Thyroid gland (tissue), 4 donors: ENCODE results near the gene SAMHD1. TPM values are rescaled to one million over a fixed set of nuclear protein-coding genes. Genes with fewer than 3 reads are reported as not detected.

Experiments used
- DNase-seq, 2 donors: peaks; one replicate each; pipeline ENCODE4 v3.0.0-alpha.2; 2019
- H3K27ac ChIP-seq, 3 donors: fragments of 200-600 bp; sonication (generic); 1 replicate in 2 of 3; 2 replicates in 1 of 3; pipeline ENCODE4 v1.5.1; 2016 to 2019; ENCODE audit warnings: mild to moderate bottlenecking in 1 of 3, moderate library complexity in 1 of 3
- H3K27me3 ChIP-seq: fragments of 200-600 bp; sonication (generic); one replicate; pipeline ENCODE4 v1.5.1; 2019
- H3K36me3 ChIP-seq, 2 donors: fragments of 200-600 bp; sonication (generic); one replicate each; pipeline ENCODE4 v1.5.1; 2016 to 2019
- H3K4me1 ChIP-seq, 2 donors: fragments of 200-600 bp; sonication (generic); one replicate each; pipeline ENCODE4 v1.5.1; 2017 to 2019
- H3K4me3 ChIP-seq, 3 donors: fragments of 200-600 bp; sonication (generic); replicated peaks in 1 of 3; 1 replicate in 2 of 3; 2 replicates in 1 of 3; pipeline ENCODE4 v1.5.1; 2016; ENCODE audit warnings: mild to moderate bottlenecking in 1 of 3
- H3K9me3 ChIP-seq: fragments of 200-600 bp; sonication (generic); one replicate; pipeline ENCODE4 v1.5.1; 2017
- CTCF ChIP-seq, 6 experiments: fragments of 200-600 bp in 3 of 6; fragments of 450-650 bp in 3 of 6; sonication (generic) in 3 of 6; IDR thresholded peaks; one replicate each; pipeline ENCODE4 v1.5.1; 2016 to 2019; ENCODE audit warnings: antibody characterized with exemption in 6 of 6, mild to moderate bottlenecking in 2 of 6, inconsistent platforms in 1 of 6, moderate library complexity in 1 of 6
- POLR2A ChIP-seq, 2 donors: fragments of 450-650 bp; IDR thresholded peaks; one replicate each; pipeline ENCODE4 v1.6.1; 2017; ENCODE audit warnings: antibody characterized with exemption in 2 of 2, mild to moderate bottlenecking in 2 of 2, moderate library complexity in 1 of 2
- WGBS, 2 donors: methylation state at CpG; one replicate each; pipeline ENCODE4 v1.1.5; 2017; 5-methylcytosine and 5-hydroxymethylcytosine counted together
- intact Hi-C: fragments of 100-400 bp; cut with DNase I; formaldehyde crosslinking; loops from one replicate; pipeline ENCODE4 v1.15.1; 2023
- total RNA-seq, 4 donors: library from RNA; depleted of rRNA; stranded (reverse); fragments of >200 nt; gene quantifications; one replicate each; pipeline ENCODE4 v1.2.3, GENCODE V29; 2016

The SAMHD1 gene
- total RNA-seq, 4 donors from 2014 or later: 60.6 to 227 (median 112) TPM

GRCh38 chr20:36991703-36992102 is 40.2 kb upstream of the SAMHD1 start:
- Histone ChIP-seq H3K27ac (no peak overlapping the region), H3K4me3 (no peak overlapping the region), H3K36me3 (no peaks in the 10 kb centered on the region), H3K9me3 (no peaks in the 10 kb centered on the region), H3K27me3 (no peaks in the 10 kb centered on the region), H3K4me1 (no peaks in the 10 kb centered on the region)
- TF ChIP-seq CTCF (IDR thresholded peaks at IDR 0.05) (no peak), POLR2A (IDR thresholded peaks at IDR 0.05) (no peak)
- DNase-seq: no peak
- intact Hi-C loops: no loop called here
- 79 to 89% methylated on average over 3 of the region's 3 CpGs for WGBS, 2 donors

GRCh38 chr20:36989797-36990196 is 38.3 kb upstream of the SAMHD1 start:
- H3K4me3 ChIP-seq: no peak overlapping the region
- H3K4me1 ChIP-seq: no peaks in the 10 kb centered on the region
- no peak for DNase-seq
- H3K27ac ChIP-seq: no peak overlapping the region
- TF ChIP-seq POLR2A (IDR thresholded peaks at IDR 0.05) (no peak), CTCF (IDR thresholded peaks at IDR 0.05) (no peak)
- intact Hi-C loops: no loop called here
- no peaks in the 10 kb centered on the region for H3K9me3 ChIP-seq
- no peaks in the 10 kb centered on the region for H3K36me3 ChIP-seq
- H3K27me3 ChIP-seq: no peaks in the 10 kb centered on the region
- 70 to 90% methylated on average over 6 of the region's 6 CpGs for WGBS, 2 donors

- H3K36me3 ChIP-seq: no peaks in the 10 kb centered on the region
- H3K9me3 ChIP-seq: no peaks in the 10 kb centered on the region
- no peaks in the 10 kb centered on the region for H3K4me1 ChIP-seq
- TF ChIP-seq POLR2A (IDR thresholded peaks at IDR 0.05) (no peak), CTCF (IDR thresholded peaks at IDR 0.05) (no peak)
- no peak overlapping the region for H3K4me3 ChIP-seq
- no peaks in the 10 kb centered on the region for H3K27me3 ChIP-seq
- intact Hi-C loops: no loop called here
- WGBS, 2 donors: 76 to 80% methylated on average over 3 of the region's 3 CpGs
- no peak overlapping the region for H3K27ac ChIP-seq
- DNase-seq: no peak
These were observed 37.0 kb upstream of the SAMHD1 start for GRCh38 chr20:36988494-36988966.

GRCh38 chr20:36984257-36984638 is 32.7 kb upstream of the SAMHD1 start:
- 75 to 76% methylated on average over 6 of the region's 6 CpGs for WGBS, 2 donors
- no peak overlapping the region for H3K4me3 ChIP-seq

More at GRCh38 chr20:36984257-36984638, 32.7 kb upstream of the SAMHD1 start:
- no peaks in the 10 kb centered on the region for H3K9me3 ChIP-seq
- no peak overlapping the region for H3K27ac ChIP-seq
- TF ChIP-seq POLR2A (IDR thresholded peaks at IDR 0.05) (no peak), CTCF (IDR thresholded peaks at IDR 0.05) (no peak)
- H3K27me3 ChIP-seq: no peaks in the 10 kb centered on the region
- H3K36me3 ChIP-seq: no peaks in the 10 kb centered on the region
- intact Hi-C loops: no loop called here
- H3K4me1 ChIP-seq: no peaks in the 10 kb centered on the region
- no peak for DNase-seq
